Measurements from ENCODE around the gene EIF4G2.

The EIF4G2 gene

DNA sequence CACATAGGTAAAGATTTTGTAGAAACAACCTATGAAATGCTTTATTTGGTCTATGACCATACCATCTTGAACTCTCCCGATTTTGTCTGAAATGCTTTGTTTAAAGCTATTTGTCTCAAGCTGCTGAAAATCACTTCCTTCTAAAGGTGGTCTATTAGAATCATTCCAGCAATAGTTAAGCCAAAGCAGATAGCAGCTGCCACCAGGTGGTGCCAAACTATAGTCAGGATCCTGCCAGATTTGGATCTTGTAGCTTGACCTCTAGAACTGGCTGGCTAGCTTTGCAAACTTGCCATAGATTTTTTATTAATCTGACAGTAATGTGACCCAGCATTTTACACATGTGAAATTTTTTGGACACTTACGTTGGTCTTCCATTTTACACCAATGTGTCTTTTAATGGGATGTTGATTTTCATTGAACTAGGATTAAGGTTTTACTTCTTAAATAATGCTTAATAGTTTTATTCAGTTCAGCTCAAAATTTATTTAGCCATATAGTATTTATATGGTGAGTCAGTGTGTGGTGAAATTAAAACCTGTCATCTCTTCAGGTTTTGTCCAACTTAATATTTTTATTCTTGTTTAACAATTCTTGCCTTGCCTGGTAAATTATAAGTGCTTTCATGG lies 38.0 kb downstream of the EIF4G2 start:
- no peak for DNase-seq

DNA sequence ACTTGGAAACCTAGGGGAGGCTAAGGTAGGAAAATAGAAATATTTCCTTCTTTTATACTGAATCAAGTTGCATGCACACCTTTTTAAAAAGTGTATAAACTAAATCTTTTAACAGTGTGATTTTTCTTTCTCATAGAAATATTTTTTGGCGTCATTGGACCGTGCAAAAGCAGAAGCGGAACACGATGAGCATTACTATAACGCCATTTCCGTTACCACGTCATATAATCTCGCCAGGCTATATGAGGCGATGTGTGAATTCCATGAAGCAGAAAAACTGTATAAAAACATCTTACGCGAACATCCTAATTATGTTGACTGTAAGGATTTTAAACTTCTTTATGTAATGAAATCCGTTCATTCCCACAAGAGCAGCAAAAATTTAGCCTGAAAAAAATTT lies 44.3 kb downstream of the EIF4G2 start:
- DNase-seq, result no peak

DNA sequence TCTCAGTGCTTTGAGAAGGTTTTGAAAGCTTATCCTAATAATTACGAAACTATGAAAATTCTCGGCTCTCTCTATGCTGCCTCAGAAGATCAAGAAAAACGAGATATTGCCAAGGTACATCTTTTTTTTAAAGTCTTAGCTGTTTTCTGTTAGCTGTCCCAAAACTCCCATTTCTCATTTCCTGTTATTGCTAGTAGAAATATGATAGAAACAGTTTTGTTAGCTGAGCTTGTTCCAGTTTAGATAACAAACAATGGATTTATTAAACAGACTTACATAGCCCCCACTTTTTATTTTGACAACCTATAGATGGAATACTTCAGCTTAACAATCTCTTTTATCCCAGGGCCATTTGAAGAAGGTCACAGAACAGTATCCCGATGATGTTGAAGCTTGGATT lies 45.0 kb downstream of the EIF4G2 start:
- no peak for DNase-seq

DNA sequence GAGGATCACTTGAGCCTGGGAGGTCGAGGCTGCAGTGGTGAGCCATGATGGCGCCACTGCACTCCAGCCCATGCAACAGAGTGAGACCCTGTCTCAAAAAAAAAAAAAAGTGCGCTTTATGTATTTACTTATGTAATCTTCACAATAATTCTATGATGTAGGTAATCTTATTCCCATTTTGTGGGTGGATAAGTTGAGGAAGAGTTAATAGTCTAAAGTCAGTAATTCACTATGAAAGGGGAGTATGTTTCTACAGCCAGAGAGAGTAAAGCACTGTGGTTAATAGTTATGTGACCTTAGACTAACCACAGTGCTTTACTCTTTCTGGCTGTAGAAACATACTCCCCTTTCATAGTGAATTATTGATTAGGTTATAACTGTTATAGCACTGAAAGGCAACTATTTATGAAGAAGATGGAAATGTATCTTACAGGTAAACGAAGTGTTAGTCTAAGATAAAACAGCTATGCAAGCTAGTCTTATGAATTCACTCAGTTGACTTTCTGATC lies 45.8 kb downstream of the EIF4G2 start:
- no peak for DNase-seq

DNA sequence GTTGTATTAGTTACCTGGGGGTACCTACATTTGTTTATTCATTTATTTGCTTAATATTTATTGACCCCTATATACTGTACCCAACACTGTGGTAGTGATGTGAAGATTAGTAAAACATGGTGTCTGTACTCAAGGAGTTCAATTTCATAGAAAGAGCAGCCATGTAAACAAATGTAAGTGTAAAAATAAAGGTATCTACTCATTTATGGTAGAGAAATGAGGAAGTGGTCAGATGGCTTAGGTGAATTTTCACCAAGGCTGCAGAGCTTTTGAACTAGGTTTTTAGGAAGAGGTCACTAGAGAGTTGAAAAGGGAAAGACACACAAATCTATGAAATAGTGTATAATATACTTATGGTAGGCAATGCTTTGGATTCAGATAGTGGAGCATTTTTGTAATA lies 46.5 kb downstream of the EIF4G2 start:
- no peak for DNase-seq

DNA sequence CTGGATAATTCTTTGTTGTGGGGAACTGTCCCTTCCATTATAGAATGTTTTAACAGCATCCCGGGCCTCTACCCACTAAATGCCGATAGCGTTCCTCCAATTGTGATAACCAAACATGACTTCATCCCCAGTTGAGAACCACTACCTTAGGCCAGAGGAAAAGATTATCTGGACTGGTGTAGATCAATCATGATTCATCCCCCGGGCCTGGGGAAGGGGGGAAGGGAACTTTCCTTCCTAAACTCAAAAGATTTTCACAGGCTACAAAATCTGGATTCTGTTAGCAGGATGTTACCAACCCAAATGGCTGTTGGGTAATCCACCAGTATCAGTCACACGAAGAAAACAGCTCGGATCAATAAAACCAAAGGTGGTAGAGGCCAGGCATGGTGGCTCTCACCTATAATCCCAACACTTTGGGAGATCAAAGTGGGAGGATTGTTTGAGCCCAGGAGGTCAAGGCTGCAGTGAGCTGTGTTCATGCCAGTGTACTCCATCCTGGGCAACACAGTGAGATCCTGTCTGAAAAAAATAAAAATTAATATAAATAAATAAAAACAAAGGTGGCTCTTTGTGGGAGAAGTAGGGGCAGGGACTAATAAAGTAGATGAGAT lies 47.5 kb downstream of the EIF4G2 start:
- DNase-seq, result no peak

DNA sequence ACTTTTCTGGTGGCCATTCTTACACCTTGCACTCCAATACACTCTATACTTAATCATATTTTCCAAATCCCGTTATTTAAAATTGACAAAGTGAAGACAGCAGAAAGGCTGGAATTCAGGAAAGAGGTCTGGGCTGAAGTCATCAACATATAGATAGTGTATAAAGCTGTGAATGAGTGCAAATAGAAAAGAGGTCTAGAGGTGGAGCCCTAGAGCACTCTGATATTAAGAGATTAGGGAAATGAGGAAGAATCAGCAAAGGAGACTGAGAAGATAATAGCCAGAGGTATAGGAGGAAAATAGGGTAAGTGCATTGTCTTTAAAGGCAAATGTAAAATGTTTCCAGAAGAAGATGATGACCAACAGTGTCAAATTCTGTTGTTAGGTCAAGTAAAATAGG lies 49.8 kb downstream of the EIF4G2 start:
- DNase-seq, result no peak

DNA sequence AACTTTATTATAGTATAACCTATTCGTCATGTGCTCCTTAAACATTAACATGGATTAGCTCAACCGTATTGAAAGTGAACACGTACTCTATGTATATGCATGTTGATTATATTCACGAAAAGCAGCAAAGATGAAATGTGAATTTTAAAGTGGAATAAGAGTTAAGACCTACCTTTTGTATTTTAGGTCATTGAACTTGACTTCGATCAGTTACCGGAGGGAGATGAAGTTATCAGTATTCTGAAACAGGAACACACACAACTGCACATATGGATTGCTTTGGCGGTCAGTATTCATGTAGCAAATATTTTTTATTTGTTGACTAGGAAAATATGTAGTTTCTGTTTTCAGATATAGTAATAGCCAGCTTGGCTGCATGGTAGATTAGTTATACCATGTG lies 56.2 kb downstream of the EIF4G2 start:
- no peak for DNase-seq

DNA sequence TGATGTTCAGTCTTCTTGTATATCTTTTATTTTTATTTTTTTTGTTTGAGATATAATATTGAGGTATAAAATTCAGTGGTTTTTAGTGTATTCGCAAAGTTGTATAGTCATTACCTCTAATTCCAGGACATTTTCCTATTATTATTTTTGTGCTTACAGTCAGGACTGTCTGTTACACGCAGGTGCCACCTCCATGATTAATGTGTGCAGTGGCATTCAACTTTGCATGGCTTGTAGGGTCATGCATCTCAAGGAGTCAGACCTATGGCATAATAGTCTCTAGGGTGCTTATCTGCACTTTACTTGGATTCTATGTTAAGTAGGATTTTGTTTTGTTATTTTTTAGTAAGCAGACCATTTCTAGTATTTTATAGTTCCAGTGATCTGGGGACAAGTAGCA lies 56.7 kb downstream of the EIF4G2 start:
- DNase-seq, result no peak

DNA sequence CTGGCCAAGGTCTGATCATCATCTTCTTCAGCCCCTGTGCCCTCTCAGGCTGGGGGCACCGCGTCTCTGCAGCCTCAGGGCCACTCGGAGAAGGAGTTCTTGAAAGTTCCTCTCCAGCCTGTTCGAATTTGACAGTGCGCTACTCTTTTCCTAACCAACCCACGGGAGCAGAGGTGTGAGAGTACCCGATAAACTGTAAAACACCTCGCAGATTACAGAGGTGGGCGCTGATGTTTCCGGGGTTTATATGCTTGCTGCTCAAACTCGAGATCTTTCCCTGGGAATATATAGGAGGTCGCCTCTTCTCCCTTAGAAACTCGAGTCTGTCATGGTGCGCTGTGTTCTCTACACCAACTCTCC lies 57.2 kb downstream of the EIF4G2 start:
- no peak for DNase-seq

DNA sequence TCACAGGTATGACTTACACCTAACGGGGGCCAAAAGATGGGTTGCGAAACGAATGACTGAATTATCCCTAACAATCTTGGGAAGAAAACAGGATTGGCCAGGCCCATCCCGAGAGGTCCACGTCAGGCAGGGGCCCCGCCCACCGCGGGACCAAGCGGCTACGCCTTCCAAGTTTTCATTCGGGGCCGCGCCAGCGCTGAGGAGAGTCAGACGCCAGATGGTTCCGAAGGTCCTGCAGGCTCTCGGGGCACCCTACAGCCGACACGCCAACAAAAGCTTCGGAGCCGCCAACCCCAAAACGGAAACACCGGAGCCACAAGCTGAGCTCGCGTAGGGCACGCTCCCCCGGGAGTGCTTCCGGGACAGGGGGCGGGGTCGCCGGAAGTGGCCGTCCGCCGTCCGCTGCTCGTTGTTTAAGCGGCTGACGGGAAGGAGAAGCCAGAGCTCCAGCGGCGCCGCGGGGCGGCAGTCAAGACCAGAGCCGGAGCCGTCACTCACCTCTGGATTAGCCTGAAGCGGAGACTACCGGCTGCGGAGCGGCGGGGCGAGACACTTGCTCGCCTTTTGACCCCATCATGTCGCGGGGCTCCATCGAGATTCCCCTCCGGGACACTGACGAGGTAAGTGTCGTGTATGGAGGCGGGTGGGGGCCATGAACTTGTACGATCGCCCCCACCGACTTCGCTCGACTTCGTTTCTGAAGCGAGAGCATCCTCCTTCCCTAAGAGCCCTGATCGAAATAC lies 57.7 kb downstream of the EIF4G2 start, which contains the start of gene CTR9:
Gene CTR9, plus strand, starts transcription at position 409 of the 743 bp plus-strand sequence. Its CDS starts 167 bp downstream, at position 576.
- DNase-seq, result peak; percentile 98 to 100

DNA sequence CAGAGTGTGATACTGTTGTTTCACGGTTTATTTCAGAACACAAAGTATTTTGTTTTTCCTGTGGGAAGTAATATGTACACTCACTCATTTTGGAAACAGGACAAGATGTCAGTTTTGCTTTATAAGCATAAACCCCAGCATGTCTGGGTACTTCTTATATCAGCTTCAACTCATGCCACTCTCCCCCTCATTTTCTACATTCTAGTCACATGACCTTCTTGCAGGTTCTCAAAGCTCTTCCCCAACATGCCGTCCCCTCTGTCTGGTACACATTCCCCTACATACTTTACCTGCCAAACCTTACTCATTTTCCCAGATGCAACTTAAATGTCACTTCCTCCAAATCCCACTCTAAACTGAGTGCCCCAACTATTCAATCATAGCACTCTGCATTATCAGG lies 59.2 kb downstream of the EIF4G2 start:
- DNase-seq, result no peak

DNA sequence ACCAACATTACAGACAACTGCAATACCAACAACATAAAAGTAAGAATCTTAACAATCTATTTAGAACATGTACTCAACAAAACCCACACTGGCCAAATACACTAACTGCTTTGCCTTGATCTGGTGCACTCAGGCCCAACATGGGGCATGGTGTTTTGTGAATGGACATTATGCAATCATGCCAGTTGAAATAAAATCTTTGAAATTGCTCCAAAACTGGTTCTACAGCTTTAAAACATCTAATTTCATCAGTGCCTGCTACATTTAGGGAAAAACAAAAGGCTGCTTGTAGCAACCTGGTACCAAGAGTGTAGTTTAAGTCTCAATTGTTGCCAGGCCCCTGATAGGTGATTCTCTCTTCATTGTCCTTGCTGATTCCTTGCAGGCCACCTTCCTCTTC lies 61.0 kb downstream of the EIF4G2 start:
- no peak for DNase-seq

Data from NCI-H1930 (cell line).